HG02610 (cell line): ENCODE data around the gene NRROS.
"Not testable (repeated sequence)": the region's sequence is repeated elsewhere in the genome, so short reads cannot be mapped to it uniquely, and the experiment has no call there.

Experiments
- ATAC-seq: cut with Tn5 transposase; IDR thresholded peaks from one replicate; pipeline ENCODE4 v1.9.1; 2021; ENCODE audit warnings: mild to moderate bottlenecking, moderate library complexity; ENCODE audit not compliant: unreplicated experiment

NRROS gene

DNA sequence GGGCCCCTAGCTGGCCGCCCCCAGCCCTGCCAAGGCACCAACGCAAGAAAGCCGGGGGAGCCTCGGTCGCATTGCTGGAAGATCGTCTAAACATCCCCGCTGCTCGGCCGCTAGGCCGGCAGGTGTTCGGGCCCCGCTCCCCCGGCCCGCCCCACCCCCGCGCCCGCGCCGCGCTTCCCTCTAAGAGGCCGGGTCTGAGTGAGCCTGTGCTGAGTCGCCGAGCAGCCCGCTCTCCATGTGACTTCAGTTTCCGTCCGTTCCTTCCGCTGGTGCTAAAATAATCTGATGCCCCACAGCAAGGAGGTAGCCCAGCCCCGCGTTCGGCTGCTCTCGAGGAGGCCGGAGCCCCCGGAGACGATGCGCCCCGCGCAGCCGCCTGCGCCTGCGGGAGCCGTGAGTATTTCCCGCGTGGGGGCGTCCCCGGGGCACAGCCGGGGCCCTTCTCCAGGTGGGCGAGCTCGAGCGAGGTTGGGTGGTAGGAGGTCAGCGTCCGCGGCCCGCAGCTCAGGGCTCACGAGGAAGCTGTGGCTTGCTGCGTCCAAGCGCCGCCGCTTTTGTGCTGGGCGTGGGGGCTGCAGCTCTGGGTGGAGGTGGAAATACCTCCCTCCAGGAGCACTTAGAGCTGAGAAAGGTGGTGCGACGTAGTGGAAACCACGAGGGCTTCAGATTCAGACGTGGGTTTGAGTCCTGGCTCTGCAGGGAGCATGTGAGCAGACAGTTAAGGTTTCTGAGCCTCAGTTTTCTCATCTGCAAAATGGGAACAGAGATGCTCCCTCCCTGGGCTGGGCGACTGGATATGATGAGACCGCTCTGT is at the start of gene NRROS:
Gene NRROS (plus strand): TSS at position 212 of the 814 bp plus-strand sequence. CDS start 14,846 bp downstream, outside the sequence.
- peak; percentile 28 for ATAC-seq

DNA sequence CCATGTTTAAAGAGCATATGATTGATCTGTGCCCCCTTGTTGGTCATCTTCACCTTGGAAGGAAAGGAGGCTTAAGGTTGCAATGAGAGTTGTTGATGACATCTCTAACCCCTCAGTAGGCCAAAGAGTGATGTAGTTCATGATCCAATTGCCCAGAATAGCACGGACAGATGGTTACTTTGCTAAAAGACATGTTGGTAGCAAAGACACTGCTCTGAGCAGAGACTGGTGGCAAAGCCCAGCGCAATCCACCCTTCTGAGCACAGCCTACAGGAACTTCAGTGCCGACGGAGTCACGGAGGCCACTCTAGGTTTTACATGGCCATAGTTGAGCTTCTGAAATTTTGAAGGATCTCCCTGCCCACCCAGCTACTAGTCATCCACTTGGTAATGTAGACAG is 49.2 kb upstream of the NRROS start:
- ATAC-seq: no peak

DNA sequence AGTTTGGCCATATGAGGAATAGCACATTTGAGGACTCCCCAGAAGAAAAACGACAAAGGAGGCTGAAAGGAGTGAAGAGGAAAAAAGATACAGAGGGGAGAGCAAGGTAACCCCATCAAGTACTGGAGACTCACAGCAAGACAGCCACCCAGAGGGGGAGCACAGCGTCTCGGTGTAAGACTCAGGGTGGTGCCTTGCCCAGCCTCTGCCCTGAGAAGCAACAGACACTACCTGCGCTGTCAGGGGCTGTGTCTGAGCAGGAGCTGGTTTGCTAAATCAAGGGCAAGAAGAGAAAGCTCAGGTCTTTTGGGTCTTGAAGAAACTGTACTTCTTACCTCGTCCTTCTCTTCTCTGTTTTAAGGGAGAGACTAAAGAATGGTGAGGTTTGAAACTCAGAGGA is 43.1 kb upstream of the NRROS start:
- ATAC-seq: no peak

DNA sequence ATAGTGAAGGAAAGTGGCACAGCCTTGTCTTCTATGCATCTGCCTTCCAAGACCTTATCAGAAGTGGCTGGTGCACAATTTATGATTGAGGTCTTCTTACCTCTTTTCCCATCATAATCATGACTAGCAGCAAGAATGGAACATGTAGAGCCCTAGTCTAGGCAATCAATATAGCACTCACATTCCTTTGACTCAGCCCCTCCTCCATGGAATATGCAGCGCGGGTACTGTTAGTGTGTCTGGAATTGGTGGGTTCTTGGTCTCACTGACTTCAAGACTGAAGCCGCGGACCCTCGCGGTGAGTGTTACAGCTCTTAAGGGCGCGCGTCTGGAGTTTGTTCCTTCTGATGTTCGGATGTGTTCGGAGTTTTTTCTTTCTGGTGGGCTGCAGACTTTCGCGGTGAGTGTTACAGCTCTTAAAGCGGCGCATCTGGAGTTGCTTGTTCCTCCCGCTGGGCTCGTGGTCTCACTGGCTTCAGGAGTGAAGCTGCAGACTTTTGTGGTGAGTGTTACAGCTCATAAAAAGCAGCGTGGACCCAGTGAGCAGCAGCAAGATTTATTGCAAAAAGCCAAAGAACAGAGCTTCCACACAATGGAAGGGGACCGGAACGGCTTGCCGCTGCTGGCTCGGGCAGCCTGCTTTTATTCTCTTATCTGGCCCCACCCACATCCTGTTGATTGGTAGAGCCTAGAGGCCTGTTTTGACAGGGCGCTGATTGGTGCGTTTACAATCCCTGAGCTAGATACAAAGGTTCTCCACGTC is 41.3 kb upstream of the NRROS start:
- ATAC-seq: not testable (repeated sequence)

DNA sequence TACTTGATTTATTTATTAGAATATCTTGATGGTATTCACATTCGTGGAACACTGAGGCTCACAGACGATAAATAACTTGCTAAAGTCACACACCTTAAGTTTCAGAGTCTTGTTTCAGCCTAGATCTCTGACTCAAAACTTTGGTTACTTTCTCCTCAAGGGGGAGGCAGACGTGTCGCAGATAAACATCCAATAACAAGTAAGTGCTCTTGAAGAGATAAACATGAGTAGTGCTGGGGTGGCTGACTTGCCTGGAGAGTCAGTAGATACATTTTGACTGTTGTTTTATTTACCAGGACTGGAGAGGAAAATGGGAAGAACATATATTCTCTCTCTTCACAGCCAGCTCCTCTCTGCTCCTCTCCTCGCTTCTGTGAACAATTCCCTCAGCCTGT is 39.8 kb upstream of the NRROS start:
- no peak for ATAC-seq

DNA sequence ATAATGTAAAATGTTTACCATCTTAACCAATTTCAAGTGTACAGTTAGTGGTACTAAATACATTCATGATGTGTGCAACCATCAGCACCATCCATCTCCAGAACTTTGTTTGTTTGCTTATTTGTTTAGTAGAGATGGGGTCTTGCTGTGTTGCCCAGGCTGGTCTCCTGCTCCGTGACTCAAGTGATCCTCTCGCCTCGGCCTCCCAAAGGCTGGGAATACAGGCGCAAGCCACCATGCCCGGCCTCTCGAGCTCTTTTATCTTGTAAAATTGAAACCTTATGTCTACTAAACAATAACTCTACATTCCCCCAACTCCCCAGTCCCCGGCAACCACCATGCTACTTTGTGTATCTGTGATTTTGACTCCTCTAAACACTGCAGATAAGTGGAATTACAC is 39.1 kb upstream of the NRROS start:
- ATAC-seq: no peak

DNA sequence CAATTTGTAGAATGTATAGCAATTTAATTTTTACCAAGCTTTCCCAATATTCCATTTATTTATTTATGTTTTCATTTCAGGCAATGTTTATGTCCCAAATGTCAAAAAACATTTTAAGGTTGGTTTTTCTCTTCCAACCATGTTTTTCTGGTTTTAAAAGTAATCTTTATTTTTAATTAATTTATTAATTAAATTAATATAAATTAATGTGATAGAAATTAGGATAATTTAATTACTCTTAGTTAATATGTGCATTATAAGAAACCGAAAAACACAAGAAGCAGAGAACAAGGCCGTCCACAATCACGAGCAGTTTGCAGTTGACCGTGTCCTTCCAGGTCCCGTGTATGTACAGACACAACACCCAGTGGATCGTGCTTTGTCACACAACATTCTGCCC is 36.8 kb upstream of the NRROS start:
- no peak for ATAC-seq

DNA sequence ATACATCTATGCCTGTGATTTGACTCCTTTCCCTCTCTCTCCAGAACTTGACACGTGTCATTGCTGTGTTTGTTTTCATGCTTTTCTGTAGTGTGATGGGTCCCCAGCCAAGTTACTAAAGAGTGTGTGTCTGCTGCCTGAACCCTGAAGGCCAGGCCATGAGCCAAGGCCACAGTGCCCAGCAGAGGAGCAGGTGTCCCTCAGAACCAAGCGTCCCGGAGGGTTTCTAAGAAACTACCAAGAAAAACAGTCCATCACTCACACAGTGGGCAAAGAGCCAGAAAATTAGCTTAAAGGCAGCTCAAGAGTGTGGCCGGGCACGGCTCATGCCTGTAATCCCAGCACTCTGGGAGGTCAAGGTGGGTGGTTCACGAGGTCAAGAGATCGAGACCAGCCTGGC is 35.8 kb upstream of the NRROS start:
- ATAC-seq: no peak

DNA sequence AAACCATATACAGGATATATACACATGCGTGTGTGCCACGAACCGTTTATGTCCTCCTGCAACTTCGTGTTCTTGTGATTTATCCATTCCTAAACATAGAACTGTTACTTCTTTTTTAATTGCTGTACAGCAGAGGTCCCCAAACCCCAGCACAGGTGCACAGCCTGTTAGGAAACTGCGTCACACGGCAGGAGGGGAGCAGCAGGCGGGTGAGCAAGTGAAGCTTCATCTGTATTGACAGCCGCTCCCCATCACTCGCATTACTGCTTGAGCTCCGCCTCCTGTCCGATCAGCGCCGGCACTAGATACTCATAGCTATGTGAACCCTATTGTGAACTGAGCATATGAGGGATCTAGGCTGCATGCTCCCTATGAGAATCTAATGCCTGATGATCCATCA is 34.9 kb upstream of the NRROS start:
- no peak for ATAC-seq

DNA sequence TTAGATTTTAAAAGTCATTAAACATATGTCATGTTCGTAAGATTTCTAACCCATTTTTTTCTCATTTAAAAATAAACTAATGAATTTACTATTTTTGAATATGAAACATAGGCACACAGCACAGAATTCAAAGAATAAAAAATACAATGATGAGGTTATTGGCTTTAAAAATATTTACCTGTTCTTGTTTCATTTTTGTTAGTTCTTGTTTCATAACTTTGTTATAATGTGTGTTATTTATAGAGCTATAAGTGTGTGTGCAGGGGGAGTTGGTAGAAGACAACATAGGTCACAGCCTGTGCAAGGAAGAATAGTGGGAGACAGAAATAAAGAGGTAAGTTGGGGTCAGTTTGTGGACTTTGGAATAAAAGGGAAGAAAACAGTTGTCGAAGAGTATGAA is 30.8 kb upstream of the NRROS start:
- ATAC-seq: no peak

DNA sequence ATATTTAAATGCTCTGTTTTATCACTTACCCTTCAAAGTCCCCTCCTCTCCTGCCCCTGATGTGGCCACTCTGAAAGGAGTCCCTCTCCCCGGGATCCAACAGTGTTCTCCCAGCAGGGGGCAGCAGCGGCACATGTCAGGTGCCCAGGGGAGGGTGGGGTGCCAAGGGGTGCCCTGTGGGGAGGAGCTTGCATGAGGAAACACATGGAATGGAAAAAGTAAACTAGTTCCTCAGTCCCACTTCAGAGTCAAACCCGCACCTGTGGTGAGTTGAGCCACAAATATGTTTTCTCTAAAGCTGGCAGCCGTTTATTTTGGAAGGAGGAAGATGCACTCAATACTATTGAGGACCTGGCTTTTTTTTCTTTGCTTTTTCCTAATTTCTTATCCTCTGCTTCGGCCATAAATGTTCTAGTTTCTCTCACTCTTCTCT is 30.1 kb upstream of the NRROS start:
- ATAC-seq: peak; percentile 77

DNA sequence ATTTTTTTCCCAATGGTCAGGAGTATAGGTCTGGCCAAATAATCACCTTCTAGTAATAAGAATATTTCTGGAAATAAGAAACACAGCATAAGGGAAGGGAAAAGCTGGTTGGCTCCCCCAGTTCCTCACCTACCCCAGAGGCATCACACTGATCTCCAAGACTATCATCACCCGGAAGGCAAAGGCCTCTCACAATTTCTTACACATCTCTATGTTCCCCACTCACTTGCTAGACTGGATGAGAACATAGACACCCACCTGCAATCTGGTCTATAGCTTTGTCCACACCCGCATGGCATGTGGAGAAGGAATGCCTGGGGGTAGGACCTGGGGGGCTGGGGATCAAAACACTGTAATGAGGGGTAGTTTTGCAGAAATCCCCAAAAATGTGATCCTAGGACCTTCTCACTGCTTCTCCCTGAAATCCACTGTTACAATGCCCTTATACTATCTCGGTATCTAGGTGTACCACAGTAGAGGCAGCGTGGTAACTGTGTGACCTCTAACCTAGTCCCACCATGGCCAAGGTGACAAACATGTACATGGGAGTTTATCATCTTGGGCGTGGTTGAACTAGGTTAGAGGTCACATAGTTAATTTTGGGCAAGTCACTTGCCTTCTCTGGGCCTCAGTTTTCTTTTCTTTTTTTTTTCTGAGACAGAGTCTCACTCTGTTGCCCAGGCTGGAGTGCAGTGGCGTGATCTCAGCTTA is 29.5 kb upstream of the NRROS start:
- ATAC-seq: no peak

DNA sequence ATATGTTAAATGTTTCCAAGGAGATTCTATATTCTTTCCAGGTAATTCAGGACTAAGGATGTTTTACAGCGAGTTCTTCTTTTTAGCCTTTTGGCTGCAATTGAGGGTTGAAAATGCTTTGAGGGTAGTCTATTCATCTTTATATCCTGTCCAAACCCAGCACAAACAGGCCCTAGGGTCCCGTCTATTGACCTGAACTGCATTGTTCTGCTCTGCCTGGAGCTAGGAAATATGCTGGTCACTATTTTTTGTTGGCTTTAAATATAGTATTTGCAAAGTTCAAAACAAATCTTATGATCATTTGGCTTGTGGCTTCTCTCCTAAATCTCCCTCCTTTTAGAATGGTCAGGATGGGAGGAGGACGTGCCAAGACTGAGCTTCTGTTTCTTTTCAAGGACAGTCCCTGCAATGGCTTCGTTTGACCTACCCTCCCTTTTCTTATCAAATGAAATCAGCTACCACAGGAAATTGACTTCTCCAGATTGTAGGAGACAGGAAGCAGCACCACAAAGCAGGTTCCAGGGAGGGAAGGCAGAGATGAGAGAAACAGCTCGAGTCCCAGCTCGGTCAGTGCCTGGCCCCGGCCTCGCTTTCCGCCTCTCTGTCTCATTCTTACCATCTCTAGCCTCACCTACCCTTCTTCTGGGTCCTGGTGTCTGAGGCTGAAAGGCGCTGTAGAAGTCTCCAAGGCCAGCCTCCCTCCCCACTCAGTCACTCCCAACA is 27.6 kb upstream of the NRROS start:
- no peak for ATAC-seq

DNA sequence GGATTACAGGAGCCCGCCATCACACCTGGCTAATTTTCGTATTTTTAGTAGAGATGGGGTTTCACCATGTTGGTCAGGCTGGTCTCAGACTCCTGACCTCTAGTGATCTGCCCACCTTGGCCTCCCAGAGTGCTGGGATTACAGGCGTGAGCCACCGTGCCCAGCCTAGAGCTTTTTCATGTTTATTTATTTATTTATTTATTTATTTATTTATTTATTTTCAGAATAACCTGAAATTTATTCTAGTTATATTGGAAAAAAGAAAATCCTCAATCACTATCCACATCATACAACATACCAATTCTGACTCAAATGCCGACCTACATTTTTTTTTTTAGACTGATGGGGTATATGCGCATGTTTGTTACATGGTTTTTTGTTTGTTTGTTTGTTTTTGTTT is 24.3 kb upstream of the NRROS start:
- not testable (repeated sequence) for ATAC-seq

DNA sequence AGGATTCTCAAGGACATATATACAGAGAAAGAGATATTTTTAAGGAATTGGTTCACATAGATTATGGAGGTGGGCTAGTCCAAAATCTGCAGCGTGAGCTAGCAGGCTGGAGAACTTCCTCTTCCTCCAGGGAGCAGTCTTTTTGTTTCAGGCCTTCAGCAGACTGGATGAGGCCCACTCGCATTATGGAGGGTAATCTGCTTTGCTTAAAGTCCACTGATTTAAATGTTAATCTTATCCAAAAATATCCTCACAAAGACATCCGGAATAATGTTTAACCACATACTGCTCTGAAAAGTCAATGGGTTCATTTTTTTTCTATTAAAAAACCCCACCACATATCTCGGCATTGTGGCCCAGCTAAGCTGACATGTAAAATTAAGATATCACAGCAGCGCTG is 22.2 kb upstream of the NRROS start:
- ATAC-seq: no peak

DNA sequence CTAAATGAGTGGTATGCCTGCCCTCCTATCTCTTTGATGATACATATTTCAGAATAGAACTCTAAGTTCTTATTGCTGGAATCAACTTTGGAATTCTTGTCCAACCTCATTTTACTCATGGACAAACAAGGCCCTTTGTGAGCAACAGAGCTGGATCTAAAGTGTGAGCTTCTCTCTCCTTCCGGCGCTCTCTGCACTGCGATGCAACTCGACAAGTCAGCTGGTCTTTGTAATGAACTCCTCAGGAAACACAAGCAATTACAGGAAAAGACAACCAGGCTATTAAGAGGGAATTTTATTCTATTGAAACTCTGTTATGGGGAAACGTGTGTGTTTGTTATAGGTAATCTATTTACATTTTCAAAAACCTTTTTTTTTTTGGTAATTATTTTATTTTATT is 20.3 kb upstream of the NRROS start:
- no peak for ATAC-seq

DNA sequence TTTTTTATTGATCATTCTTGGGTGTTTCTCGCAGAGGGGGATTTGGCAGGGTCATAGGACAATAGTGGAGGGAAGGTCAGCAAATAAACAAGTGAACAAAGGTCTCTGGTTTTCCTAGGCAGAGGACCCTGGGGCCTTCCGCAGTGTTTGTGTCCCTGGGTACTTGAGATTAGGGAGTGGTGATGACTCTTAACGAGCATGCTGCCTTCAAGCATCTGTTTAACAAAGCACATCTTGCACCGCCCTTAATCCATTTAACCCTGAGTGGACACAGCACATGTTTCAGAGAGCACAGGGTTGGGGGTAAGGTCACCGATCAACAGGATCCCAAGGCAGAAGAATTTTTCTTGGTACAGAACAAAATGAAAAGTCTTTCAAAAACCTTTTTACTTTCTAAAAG is 19.9 kb upstream of the NRROS start:
- ATAC-seq: not testable (repeated sequence)

DNA sequence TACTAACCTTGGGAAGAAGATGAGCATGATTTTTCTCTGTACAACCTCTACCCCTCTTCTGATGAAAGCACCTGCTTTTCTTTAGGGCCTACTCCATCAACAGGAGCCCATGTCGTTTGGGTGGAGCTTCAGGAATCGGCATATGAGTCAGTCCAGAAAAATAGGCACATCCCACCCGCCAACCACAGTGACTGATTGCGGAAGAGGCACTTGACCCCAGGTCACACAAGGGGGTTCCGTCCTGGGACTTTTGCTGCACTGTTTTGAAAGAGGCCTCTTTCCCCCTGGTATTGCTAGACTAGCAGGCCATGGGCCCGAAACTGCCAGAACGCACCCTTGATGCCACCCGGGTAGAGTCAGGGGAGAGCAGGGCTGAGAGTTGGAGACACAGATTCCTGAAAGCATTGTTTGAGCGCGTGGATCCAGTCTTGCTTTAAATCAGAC is 19.3 kb upstream of the NRROS start:
- peak; percentile 63 for ATAC-seq

DNA sequence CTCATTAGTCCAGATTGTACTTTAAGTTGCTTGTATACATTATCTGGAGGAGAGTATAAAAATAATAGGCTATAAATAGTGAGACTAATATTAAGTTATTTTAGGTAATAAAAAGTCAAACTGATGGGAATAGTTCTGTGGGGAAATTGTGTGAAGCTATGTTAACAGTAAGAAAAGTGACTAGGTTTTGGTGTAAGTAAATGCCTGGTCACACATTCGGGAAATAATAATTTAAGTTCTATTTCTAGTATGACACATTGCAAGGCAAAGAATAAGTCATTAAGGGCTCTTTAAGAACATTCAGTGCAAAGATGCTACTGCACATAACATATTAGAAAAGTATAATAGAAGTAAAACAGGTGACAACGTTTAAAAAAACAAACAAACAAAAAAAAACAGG is 18.8 kb upstream of the NRROS start:
- no peak for ATAC-seq

DNA sequence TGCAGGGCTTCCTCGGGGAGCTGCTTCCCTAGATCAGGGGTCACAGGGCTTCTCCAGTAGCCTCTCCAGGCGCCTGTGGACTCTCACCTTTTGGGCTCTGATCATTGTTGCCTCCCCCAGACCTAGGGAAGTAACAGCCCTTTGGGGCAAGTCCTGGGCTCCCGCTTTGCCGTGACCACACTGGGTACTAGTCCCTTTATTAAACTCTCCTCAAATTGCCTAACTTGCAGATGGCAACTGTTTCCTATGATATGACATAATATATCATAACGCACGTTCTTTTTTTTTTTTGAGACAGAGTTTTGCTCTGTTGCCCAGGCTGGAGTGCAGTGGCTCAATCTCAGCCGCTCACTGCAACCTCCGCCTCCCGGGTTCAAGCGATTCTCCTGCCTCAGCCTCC is 17.9 kb upstream of the NRROS start:
- no peak for ATAC-seq
